OCI-LY1 (cell line): ENCODE measurements around the gene CALML5.

Experiments used
- H2AFZ ChIP-seq: fragments of 200-600 bp; sonication (generic), shearing (Covaris generic); 2 replicates; pipeline ENCODE4 v1.6.0; 2014; ENCODE audit warnings: antibody characterized with exemption, mild to moderate bottlenecking, low read length
- H3F3A ChIP-seq: fragments of 200-600 bp; sonication (generic), shearing (Covaris generic); 2 replicates; pipeline ENCODE4 v1.6.0; 2014; ENCODE audit warnings: mild to moderate bottlenecking, antibody characterized with exemption, low read length, moderate library complexity; ENCODE audit not compliant: insufficient read depth
- H3K27ac ChIP-seq: fragments of 200-600 bp; sonication (generic); 2 replicates; pipeline ENCODE4 v1.5.1; 2014; ENCODE audit warnings: low read length, mixed run types, mild to moderate bottlenecking, low read depth; ENCODE audit not compliant: poor library complexity, severe bottlenecking
- H3K27me3 ChIP-seq: fragments of 200-600 bp; sonication (generic); 2 replicates; pipeline ENCODE4 v1.6.0; 2014; ENCODE audit warnings: antibody characterized with exemption, mild to moderate bottlenecking, low read length, moderate library complexity; ENCODE audit not compliant: insufficient read depth
- H3K36me3 ChIP-seq: fragments of 200-600 bp; sonication (generic); 2 replicates; pipeline ENCODE4 v1.6.1; 2014; ENCODE audit warnings: mild to moderate bottlenecking, antibody characterized with exemption, low read length, moderate library complexity, mixed read lengths; ENCODE audit not compliant: insufficient read depth
- H3K4me1 ChIP-seq: fragments of 200-600 bp; sonication (generic); 2 replicates; pipeline ENCODE4 v1.5.1; 2014; ENCODE audit warnings: mild to moderate bottlenecking, low read length, moderate library complexity; ENCODE audit not compliant: insufficient read depth, severe bottlenecking
- H3K4me2 ChIP-seq: fragments of 200-600 bp; sonication (generic), shearing (Covaris generic); 2 replicates; pipeline ENCODE4 v1.6.1; 2014; ENCODE audit warnings: low read length
- H3K4me3 ChIP-seq: fragments of 200-600 bp; sonication (generic); 2 replicates; pipeline ENCODE4 v1.5.1; 2014; ENCODE audit warnings: low read length, low read depth, mild to moderate bottlenecking, mixed read lengths; ENCODE audit not compliant: poor library complexity, severe bottlenecking
- H3K79me2 ChIP-seq: fragments of 200-600 bp; shearing (Covaris generic); 2 replicates; pipeline ENCODE4 v1.6.1; 2016; ENCODE audit warnings: mixed run types, low read length, mixed read lengths; ENCODE audit not compliant: insufficient read depth
- H3K9ac ChIP-seq: fragments of 200-600 bp; sonication (generic), shearing (Covaris generic); 2 replicates; pipeline ENCODE4 v1.6.1; 2014; ENCODE audit warnings: mild to moderate bottlenecking, low read length, mixed read lengths
- H3K9me2 ChIP-seq: fragments of 200-600 bp; sonication (generic), shearing (Covaris generic); 2 replicates; pipeline ENCODE4 v1.6.1; 2014; ENCODE audit warnings: low read depth, mild to moderate bottlenecking, low read length, mixed read lengths
- H3K9me3 ChIP-seq: fragments of 200-600 bp; shearing (Covaris generic); 2 replicates; pipeline ENCODE4 v1.6.1; 2014; ENCODE audit warnings: low read length, mixed read lengths
- H4K20me1 ChIP-seq: fragments of 200-600 bp; sonication (generic), shearing (Covaris generic); 2 replicates; pipeline ENCODE4 v1.6.0; 2016; ENCODE audit warnings: mild to moderate bottlenecking, low read length; ENCODE audit not compliant: insufficient read depth
- EZH2 ChIP-seq: fragments of 200-600 bp; sonication (generic), shearing (Covaris generic); IDR thresholded peaks from 2 replicates; pipeline ENCODE4 v1.8.0; 2017; ENCODE audit warnings: borderline replicate concordance, mixed run types, mild to moderate bottlenecking, antibody characterized with exemption, low read length, moderate library complexity, mixed read lengths
- TF ChIP-seq, protein P1 (sequence below): fragments of 200-600 bp; sonication (generic), shearing (Covaris generic); IDR thresholded peaks from 2 replicates; pipeline ENCODE4 v1.5.1; 2017; ENCODE audit warnings: mild to moderate bottlenecking, antibody characterized with exemption, low read length, moderate library complexity, mixed read lengths

The CALML5 gene

DNA sequence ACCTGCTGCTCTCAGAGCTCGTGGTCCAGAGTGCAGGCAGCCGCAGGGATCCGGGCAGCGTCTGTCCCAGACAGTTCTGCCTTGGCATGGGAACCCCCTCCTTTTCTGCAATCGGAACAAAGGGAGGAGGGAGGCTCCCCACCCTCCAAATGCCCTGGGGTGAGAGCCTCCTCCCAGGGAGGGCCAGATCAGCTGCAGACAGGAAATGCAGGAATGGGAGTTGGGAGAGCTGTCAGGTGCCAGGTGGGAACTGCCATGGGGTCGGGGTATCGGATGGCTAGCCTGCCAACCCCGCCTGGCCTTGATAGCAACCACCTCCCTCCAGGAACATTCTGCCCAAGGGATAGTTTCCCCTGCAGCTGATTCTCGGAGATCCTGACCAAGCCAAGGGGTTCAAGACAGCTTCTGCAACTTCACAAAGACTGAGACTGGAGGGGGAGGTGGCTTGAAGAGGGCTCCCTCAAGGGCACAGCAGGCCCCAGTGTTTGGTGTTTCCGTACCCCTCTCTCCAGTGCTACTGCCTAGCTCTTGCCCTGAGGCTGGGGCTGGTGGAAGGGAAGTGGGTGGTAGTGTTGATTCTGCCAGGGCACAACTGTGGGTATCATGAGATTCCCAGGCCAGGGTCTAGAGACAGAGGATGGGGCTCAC is at the start of gene CALML5:
CALML5 (minus strand) TSS at position 78 of the 648 bp plus-strand sequence. CDS start 132 bp downstream, outside the sequence.
- no peak for TF ChIP-seq EZH2
- TF ChIP-seq, protein P1, sequence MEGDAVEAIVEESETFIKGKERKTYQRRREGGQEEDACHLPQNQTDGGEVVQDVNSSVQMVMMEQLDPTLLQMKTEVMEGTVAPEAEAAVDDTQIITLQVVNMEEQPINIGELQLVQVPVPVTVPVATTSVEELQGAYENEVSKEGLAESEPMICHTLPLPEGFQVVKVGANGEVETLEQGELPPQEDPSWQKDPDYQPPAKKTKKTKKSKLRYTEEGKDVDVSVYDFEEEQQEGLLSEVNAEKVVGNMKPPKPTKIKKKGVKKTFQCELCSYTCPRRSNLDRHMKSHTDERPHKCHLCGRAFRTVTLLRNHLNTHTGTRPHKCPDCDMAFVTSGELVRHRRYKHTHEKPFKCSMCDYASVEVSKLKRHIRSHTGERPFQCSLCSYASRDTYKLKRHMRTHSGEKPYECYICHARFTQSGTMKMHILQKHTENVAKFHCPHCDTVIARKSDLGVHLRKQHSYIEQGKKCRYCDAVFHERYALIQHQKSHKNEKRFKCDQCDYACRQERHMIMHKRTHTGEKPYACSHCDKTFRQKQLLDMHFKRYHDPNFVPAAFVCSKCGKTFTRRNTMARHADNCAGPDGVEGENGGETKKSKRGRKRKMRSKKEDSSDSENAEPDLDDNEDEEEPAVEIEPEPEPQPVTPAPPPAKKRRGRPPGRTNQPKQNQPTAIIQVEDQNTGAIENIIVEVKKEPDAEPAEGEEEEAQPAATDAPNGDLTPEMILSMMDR, result no peak
- H3K4me3 ChIP-seq, result no peak within 1 kb of the TSS
- no peaks in the 10 kb centered on the region for H3K79me2 ChIP-seq
- no peaks in the 10 kb centered on the region for H3K9me2 ChIP-seq
- H2AFZ ChIP-seq, result no peak within 1 kb of the TSS
- no peaks in the 10 kb centered on the region for H3F3A ChIP-seq
- H3K27me3 ChIP-seq, result peaks cover 5% of the 10 kb centered on the region; the same call in 1 of the 2 replicates
- no peaks in the 10 kb centered on the region for H3K4me1 ChIP-seq
- no peaks in the 10 kb centered on the region for H4K20me1 ChIP-seq
- H3K4me2 ChIP-seq, result no peak within 1 kb of the TSS
- H3K36me3 ChIP-seq, result no peaks in the 10 kb centered on the region
- no peak within 1 kb of the TSS for H3K9ac ChIP-seq
- no peaks in the 10 kb centered on the region for H3K9me3 ChIP-seq
- no peak within 1 kb of the TSS for H3K27ac ChIP-seq

DNA sequence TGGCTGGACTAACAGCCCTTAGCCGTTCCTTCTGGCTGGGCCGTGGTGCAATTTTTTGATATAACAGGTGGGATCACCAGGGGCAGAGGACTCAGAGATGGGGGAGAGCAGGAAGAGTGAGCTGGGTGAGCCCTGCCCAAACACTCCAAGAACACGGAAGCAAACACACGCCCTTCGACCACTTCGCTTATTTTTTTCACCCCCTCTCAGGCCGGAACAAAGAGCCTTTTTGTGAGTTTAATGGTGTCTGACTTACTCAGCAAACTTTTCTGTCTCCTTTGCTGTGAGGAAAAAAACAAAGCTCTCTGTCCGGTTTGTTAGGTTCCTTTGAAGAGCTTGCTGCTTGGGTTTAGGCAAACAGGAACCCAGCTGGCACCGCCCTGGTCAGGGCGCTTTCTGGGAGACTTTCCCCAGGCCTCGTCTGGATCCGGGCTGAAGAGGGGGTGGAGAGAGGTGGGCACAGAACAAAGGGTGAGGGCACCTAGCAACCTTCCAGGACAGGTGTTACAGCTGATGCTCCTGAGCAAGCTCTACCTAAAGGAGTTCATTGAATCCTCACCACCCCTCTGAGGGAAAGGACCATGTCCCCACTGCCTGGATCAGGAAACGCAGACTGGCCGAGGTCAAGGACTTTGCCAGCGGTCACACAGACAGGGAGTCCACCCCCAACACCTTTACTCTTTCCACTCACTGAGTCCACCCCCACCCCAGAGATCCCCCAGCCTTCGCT is 48.7 kb upstream of the CALML5 start:
- H3K9me3 ChIP-seq, result no peaks in the 10 kb centered on the region
- no peaks in the 10 kb centered on the region for H4K20me1 ChIP-seq
- no peaks in the 10 kb centered on the region for H3K4me1 ChIP-seq
- H3K4me3 ChIP-seq, result no peak overlapping the region
- no peaks in the 10 kb centered on the region for H3F3A ChIP-seq
- H3K9me2 ChIP-seq, result no peaks in the 10 kb centered on the region
- no peak overlapping the region for H3K9ac ChIP-seq
- no peak overlapping the region for H3K4me2 ChIP-seq
- no peaks in the 10 kb centered on the region for H3K79me2 ChIP-seq
- 0 out of 2 replicates have a peak, but pooled peaks cover 3% of the 10 kb centered on the region for H3K27me3 ChIP-seq
- no peak overlapping the region for H2AFZ ChIP-seq
- TF ChIP-seq, protein P1, result no peak
- no peak for TF ChIP-seq EZH2
- no peaks in the 10 kb centered on the region for H3K36me3 ChIP-seq
- no peak overlapping the region for H3K27ac ChIP-seq

DNA sequence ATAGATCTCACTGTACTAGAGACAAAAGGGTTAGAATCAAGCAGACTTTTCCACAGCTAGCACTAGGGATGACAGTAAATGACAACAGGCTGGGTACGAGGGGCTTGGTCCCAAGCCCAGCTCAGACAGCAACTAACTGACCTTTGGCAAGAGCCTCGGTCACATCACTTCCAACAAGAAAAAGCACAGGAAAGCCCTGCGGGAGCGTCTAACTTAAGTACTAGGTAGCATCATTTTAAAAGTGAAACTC is 48.2 kb upstream of the CALML5 start:
- no peak overlapping the region for H3K9ac ChIP-seq
- H3F3A ChIP-seq, result no peaks in the 10 kb centered on the region
- H3K27ac ChIP-seq, result no peak overlapping the region
- 0 out of 2 replicates have a peak, but pooled peaks cover 3% of the 10 kb centered on the region for H3K27me3 ChIP-seq
- H2AFZ ChIP-seq, result no peak overlapping the region
- no peak for TF ChIP-seq EZH2
- TF ChIP-seq, protein P1, result no peak
- no peak overlapping the region for H3K4me2 ChIP-seq
- no peaks in the 10 kb centered on the region for H4K20me1 ChIP-seq
- H3K9me2 ChIP-seq, result no peaks in the 10 kb centered on the region
- H3K4me3 ChIP-seq, result no peak overlapping the region
- H3K4me1 ChIP-seq, result no peaks in the 10 kb centered on the region
- H3K9me3 ChIP-seq, result 0 out of 2 replicates have a peak, but pooled peaks cover 1% of the 10 kb centered on the region
- H3K36me3 ChIP-seq, result no peaks in the 10 kb centered on the region
- H3K79me2 ChIP-seq, result no peaks in the 10 kb centered on the region
